ENCODE data around the gene KDM4C.
"Not testable (repeated sequence)": the region's sequence is repeated elsewhere in the genome, so short reads cannot be mapped to it uniquely, and the experiment has no call there.

The KDM4C gene

DNA sequence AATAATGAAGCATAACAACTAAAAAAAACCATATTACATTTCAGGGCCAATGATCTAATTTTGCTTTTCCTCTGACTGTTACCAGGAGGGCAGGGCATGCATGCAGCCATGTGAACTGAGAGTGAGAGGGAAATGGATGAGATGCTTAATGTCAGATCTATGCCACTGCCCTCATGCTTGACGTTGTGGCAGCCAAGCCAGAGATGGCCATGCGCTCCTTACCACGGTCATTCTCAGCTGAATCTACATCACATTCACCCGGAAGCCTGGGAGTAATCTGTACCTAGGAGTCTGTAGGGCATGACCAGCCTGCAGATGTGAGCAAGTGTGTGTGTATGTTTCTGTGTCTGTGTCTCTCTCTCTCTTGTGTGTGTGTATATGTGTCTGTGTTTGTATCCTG lies 183.7 kb downstream of the KDM4C start:
- DNase-seq = no peak

DNA sequence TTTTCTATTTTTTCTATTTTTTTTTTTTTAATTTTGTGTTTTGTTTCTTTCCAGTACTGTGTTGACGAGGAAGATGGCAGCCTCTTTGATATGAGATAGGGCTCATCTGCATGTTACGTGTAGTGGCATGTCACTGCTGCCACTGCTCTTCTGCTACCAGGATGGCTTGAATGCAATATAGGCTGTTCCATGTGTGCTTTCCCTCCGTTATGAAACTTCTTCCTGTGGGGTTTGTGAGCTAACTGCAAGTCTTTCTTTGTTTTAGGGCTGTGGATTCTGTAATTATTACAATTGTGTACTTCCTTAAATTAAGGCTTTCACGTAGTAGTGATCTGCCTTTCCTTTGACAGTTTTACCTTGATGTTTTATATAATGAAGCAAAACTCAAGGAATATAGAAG lies 184.6 kb downstream of the KDM4C start:
- no peak for DNase-seq

DNA sequence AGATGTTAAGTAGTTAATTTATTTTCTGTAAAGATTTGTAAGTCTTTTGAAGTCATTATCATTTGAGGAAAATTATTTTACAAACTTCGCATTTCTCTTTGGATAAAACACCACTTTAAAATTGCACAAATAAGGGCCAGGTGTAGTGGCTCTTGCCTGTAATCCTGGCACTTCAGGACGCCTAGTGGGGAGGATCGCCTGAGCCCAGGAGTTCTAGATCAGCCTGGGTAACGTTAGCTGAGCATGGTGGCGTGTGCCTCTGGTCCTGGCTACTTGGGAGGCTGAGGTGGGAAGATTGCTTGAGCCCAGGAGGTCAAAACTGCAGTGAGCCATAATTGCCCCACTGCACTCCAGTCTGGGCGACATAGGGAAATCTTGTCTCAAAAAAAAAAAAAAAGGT lies 185.5 kb downstream of the KDM4C start:
- no peak for DNase-seq

DNA sequence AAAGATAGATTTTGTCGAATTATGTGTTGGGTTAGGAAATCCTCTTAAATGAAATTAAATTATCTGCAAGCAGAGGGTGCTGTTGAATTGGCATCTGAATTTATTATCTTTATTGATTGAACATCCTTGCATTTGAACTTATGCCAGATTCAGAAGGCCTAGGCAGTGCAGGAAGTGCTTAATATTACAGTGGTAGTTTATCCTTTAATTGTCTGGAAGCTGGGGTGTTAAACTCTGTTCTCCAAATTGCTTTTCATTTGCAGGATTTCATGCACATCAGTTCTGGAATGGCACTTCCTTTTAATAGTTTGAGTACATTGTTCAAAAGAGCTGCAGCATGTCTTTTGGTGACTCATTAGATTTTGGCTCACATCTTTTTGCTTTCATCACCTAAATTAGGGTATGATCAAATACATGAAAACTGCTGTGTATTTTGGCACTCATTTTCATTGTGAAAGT lies 186.3 kb downstream of the KDM4C start:
- no peak for DNase-seq

DNA sequence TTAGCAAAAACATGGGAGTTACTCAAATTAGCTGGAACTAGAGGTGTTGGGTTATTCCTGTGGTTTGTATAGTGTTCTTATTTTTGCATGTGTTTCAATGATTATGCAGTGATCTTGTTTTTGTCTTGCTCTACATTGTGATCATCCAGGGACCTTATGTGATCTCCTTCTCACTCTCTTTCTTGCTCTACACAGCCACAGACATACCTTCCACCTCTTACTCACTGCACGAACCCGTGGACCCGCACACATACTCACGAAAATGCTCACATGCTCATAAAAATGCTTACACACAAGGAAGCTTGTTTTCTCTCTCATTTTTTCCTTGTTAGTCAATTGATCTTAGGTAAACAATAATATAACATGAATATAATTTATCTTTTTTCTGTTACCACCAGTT lies 187.1 kb downstream of the KDM4C start:
- no peak for DNase-seq

DNA sequence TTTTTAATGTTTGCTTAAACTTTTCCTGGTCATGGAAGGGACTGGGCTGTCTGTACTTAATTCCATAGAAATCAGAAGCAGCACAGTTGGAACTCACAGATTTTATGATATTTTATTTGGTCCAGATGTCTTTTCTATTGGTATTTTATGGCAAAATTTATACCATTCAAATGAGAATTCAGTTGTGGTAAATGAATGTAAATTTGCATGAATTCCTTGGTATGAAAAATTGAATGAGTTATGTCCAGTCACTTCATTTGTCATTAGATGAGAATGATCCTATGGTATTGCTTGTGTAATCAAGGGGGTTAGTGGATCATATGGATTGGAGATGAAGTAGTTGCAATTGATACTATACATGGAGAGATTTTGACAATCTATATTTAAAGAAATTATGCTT lies 188.0 kb downstream of the KDM4C start:
- DNase-seq = no peak

DNA sequence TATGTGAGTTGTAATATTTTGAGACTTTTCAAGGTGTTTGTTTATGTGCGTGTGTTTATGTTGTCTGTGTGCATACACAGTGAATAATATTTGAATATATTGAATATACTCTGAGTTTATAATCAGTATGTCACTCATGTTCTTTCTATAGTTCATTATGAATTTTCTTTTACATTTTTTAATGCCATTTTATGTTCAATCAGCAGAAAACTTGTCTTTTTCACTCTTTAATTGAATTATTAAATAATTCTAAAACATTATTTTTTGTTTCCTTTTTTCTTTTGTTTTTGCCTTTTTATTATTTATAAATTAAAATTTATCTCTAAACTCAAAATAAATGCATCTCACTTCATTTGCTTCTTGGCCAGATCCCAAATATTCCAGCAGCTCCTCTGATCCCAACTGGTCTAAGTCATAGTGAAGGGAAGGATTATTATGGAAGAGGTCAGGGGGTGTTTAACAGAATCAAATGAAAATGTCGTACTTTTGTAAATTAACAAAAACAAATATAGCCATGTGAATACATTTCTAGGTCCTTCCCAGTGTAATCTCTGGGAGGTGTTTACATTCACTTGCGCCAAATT lies 188.9 kb downstream of the KDM4C start:
- no peak for DNase-seq

DNA sequence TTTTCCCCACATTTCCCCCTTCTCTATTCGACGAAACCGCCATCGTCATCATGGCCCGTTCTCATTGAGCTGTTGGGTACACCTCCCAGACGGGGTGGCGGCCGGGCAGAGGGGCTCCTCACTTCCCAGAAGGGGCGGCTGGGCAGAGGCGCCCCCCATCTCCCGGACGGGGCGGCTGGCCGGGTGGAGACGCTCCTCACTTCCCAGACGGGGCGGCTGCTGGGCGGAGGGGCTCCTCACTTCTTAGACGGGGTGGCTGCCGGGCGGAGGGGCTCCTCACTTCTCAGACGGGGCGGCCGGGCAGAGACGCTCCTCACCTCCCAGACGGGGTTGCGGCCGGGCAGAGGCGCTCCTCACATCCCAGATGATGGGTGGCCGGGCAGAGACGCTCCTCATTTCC lies 191.1 kb downstream of the KDM4C start:
- not testable (repeated sequence) for DNase-seq

DNA sequence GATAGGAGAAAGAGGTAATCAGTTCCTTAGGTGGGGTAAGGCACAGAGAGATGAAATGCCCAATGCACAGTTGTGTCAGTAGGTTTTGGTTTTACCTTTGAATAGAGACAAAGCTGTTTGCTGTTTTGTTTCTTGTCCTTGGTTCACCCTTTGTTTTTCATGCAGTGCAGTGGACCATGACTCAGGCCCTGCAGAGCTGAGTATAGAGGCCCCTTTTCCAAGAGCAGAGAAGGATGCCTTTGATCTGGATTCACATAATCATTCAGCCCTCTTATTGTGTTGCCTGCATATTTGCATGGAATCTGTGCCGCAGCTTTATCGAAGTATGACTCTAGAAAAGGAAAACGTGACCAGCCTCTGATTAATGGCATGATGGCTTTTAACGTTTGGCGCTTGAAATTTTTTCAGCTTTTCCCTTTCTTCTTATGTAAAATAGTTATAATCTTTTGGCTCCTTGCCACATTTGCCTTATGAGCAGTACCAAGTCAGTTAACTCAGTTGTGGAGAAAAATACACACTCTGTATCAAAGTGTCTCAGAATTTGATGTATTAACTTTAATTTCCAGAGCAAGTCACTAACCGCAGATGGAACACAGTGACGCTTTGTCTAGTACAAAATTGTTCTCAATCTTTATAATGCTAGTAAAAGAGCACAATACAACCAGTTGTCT lies 197.6 kb downstream of the KDM4C start:
- peak; percentile 12 for DNase-seq

DNA sequence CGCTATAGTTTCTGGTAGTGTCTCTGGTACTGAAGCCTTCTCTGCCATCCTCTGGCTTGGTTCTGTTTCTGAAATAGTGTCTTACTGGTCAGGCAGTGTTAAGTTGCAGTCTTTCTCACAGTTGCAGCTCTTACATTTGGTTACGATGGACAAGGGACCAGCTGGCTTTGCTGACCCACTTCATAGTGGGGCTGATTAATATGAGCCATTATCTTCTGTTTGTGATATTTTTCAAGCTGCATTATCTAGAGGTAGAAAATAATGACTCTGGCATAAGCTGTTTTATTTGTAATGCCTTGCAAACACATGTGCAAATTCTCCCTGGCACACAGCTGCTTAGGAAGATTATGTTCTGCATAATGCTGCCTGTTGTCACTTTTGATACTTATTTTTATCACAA lies 199.1 kb downstream of the KDM4C start:
- DNase-seq = no peak

DNA sequence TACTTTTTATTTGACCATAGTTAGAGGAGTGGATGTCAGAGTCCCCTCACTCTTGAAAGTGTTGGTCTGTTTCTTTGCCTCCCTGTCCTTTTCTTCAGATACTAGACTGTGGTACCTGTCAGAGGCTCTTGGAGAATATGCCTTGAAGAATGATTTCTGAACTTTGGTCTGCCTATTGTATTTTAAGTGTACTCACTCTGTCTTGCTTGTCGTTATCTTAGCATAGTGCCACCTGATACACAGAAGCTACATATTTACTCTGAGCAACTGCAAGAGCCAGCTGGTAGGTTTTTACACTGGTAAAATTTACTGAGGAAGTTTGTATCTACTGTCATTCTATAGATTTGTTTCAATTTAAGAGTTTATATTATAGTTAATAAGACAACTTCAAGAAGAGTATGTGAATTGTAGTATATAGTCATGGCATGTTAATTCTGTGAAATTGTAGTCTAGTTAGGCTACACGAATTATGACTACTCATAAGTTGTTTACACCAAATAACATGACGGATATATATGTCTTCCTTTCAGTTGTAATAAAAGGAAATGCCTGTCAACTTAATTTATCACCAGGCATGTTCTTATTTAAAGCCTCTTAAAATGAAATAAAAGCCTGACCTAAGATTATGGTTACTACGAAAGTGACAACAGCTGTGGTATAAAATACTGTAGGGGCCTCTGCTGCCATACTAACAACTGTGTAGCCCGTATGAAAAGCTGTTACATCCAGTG lies 201.7 kb downstream of the KDM4C start:
- DNase-seq = no peak

DNA sequence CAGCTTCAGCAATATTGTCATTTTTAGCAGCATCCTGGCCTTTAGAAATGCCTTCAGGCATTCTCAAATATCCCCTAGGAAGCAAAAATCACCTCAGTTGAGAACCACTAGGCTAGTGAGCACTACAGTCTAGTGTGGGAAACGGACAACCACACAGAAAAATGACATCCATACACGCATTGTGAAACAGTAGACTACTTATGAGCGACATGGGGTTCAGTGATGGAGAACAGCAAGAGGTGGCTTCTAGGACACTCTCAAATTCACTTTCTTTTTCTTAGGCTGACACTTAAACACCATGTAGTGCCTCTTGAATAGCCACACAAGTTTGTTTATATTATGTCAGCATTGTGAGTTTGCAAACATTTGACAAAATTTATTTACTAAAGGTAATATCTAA lies 203.0 kb downstream of the KDM4C start:
- no peak for DNase-seq

DNA sequence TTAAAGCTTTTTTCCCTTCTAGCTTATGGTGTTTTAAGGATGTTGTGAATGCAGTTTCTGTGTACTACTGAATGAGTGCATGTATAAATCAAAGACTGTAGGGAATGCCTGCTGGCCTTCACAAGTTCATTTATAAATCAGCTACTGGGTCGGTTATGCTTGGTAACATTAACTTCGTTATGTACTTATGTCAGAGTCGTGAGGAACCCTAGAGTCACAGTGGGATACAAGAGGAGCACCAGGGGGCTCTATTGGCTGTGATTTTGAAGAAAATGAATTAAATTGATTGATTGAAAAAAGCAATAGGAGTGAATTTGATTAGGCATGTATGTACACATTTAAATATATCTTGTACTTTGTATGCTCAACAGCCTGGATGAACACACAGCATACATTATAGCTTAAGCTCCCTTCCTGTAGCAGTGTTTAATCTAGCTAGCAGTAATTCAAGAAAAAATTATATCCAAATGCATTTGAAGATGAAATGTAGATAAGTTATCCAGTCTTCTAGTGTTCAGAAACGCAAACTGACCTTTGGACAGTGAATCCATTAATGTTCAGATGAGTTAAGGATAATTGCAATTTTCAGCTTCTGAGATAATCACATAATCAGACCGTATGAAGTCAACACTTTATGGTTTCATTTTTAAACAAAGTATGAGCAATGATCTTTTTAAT lies 204.2 kb downstream of the KDM4C start:
- DNase-seq = no peak

DNA sequence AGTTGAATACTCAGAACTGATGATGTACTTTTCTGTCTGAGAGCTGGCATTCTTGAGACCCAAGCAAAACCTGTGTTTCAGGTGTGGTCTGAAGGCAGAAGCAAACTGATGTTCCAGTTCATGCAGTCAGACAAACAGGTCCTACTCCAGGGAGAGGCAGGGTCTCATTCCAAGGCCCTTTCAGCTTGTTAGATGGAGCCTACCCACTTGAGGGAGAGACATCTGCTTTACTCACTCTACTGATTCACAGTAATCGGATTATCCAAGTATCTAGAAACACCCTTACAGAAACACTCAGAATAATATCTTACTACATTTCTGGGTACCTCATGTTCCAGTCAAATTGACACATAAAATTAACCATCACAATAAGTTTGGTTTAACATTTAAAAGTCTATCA lies 207.8 kb downstream of the KDM4C start:
- no peak for DNase-seq

DNA sequence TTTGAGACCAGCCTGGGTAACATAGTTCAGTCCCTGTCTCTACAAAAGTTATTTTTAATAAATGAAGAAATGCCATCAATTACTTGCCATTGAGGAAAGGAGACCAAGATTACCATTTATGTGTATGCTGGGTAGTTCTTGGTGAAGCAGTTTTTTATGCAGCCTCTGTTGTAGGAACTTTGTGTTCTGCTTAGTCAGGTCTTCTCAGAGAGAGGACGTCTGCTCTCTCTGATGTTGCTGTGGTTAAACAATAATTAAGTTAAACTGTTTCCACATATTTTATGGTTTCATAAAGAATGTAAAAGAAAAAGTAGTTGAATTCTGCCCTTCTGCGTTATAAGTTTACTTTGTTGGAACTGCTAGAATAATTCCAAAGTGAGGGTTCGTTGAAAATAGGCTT lies 210.5 kb downstream of the KDM4C start:
- DNase-seq = no peak

DNA sequence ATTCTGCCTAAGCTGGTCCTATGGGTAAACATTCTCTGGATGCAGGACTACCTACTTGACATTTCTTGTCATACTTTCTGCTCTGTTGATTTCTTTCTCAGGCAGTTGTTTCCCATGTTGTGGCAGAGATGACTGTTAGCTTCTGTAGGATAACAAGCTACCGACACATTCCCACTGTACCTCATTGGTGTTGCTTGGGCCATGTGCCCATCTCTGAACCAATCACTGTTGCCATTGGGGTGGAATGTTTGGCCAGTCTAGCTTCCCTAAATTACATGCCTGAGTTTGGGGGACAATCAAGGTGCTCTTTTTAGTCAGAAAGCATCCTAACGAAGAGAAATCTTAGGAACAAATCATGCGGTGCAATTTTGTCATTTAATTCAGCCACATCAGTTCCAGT lies 212.0 kb downstream of the KDM4C start:
- DNase-seq = no peak

DNA sequence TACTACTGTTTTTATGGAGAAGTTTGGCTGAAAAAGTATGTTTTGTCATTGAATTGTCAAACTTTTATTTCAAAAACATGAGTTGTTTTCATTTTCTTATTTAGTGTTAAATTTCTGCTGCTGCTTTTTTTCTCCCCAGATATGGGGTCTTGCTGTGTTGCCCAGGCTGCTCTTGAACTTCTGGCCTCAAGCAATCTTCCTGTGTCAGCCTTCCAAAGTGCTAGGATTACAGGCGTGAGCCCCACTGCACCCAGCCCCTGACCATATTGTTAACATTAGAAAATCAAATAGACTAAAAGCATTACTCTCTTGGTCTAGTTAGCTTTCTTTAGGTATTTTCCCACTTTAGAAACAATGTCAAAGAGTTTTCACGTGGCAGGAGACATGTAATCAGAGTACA lies 215.3 kb downstream of the KDM4C start:
- DNase-seq = no peak

DNA sequence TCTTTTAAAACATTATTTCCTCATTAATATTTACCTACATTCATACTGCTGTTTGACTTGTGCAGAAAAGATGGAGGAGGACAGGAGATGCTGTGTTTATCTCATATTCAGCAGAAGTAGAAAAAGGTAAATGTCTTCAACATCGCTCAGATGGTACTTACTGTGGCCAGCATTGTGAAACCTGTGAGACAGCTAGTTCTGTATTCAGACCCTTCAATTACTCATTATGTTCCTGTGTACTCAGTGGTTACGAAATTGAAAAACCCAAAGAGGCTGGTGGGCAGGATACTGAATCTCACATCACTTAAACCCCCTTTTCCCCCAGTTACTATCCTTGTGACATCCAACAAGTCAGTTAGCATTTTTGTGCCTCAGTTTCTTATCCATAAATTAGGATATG lies 216.0 kb downstream of the KDM4C start:
- DNase-seq = no peak

DNA sequence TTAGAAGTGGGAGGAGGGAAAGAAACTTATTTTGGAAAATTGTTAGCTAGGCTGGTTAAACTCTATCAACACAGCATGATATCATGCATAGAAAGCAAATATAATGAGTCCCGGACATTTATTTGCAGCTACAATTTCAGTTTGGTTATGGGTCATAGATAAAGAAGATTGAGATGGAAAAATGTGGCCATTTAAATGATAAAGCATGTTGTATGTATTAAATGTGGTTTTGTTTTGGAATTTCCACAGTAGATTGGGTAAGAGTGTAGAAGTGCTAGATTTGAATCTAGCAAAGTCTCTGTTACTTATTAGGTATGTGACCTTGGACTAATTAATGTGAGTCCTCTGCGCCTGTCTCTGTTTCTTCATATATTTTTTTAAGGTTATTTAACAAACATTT lies 217.4 kb downstream of the KDM4C start:
- no peak for DNase-seq

DNA sequence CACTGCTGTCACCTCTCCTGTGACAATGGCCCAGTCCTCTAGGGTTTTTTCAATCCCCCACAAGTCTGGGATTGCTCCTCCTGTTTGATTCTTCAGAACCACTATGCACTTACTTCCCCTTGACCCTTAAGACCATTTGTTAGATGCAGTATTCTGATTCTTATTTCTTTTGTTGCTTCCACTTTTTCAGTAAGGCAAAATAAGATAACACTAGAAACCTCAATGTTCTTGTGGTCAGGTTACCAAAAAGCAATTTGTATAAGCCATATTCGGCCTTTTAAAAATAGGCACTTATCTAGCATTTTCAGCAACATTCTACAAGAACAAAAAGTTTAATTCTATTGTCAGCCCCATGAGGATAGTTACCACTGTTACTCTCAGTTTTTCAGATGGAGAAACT lies 220.0 kb downstream of the KDM4C start:
- no peak for DNase-seq

DNA sequence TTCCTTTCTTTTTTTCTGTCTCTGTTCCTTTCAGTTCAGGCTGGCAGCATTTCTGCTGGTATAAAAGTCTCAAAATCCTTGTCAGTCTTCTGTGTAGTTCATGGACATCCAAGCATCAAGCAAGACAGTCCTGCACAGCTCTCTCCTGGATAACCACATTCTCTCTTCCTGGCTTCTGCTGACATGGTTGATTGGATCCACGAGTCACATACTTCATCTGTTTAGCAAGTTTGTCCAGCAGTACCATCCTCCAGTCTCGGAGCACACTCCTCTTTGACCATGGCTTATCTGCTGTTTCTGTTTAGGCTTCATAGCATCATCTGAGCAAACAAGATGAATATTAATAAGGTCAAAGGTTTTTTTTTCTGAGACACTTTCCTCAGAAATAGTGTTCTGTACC lies 220.8 kb downstream of the KDM4C start:
- no peak for DNase-seq

DNA sequence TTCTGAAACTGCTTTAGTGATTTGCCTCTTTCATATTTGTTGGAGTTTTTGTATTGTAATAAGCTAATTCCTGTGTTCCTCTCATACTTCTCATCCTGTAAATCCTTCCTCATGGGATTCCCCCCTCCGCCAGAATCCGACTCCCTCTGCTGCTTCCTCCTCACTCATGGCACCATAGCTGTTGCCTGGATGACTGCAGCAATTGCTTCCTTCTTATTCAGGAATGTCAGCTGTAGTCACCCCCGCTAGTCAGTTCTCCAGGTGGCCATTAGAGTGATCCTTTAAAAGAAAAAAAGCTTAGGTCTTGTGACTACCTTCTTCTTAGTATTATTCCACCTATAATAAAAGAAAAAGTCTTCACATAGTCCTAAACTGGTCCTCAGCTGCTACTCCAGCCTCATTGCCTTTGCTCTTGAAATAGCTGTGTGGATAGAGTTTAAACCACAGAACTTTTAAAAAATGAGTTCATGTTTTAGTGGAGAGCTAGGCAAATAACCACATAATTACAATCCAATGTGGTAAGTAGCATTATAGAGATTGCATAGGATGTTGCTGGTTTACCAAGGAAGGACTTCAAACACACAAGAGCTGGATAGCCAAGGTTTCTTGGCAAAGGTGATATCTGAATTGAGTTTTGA lies 227.3 kb downstream of the KDM4C start:
- DNase-seq = no peak

DNA sequence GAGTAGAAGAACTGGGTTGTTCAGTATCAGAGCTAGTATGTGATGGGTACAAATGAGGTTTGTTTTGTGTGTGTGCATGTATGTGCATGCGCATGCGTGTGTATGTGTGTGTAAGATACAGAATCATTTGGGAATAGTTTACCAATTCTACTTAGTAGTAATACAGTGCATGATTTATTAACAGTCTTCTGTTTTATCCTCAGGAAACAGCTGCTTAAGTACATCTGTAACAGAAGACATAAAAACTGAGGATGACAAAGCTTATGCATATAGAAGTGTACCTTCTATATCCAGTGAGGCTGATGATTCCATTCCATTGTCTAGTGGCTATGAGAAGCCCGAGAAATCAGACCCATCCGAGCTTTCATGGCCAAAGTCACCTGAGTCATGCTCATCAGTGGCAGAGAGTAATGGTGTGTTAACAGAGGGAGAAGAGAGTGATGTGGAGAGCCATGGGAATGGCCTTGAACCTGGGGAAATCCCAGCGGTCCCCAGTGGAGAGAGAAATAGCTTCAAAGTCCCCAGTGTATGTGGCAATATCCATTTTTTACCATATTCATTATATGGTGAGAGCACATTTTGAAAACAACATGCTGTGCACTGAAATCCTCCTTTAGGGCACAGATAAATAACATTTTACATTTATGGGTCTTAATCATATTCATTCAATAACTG lies 228.5 kb downstream of the KDM4C start:
- DNase-seq = no peak
